Hematopoietic multipotent progenitor cell treated with erythropoietin and hydrocortisone succinate and interleukin-3 and kit ligand, for 17 days (in vitro differentiated cells): ENCODE results near the gene EDA.

Experiments used
- DNase-seq: peaks from one replicate; pipeline ENCODE4 v3.0.0-alpha.2; 2015; ENCODE audit warnings: low spot score

The EDA gene

GRCh38 chrX:70079297-70079696 lies 463.4 kb downstream of the EDA start:
- no peak for DNase-seq

- DNase-seq = no peak
Observed at GRCh38 chrX:70079870-70080269, 464.0 kb downstream of the EDA start.

GRCh38 chrX:70082723-70083122 lies 466.8 kb downstream of the EDA start:
- DNase-seq = no peak

- no peak for DNase-seq
Observed at GRCh38 chrX:70084592-70085240, 468.8 kb downstream of the EDA start.

GRCh38 chrX:70087857-70088630 lies 472.1 kb downstream of the EDA start:
- DNase-seq = peak; percentile 15

- no peak for DNase-seq
Observed at GRCh38 chrX:70088751-70089150, 472.8 kb downstream of the EDA start.
